HepG2 (cell line): ENCODE measurements around the gene DLG2.

Experiments used
- ARNT ChIP-seq: fragments of 450-650 bp; IDR thresholded peaks from 2 replicates; pipeline ENCODE4 v1.6.1; 2017
- CBX2 ChIP-seq, 2 experiments: fragments of 200-600 bp in 1 of 2; sonication (generic); formaldehyde crosslinking in 1 of 2; IDR thresholded peaks; 2 replicates each; pipeline versions ENCODE4 v1.7.0 to v1.8.1; 2018 to 2022; ENCODE audit warnings: low read depth in 2 of 2, low read length in 1 of 2, mild to moderate bottlenecking in 1 of 2, missing genetic modification reagents in 1 of 2
- CHD2 ChIP-seq: IDR thresholded peaks from 2 replicates; pipeline ENCODE4 v1.6.1; 2011; ENCODE audit warnings: low read depth, low read length, improper control_type of control experiment
- FOXP1 ChIP-seq, 2 experiments: fragments of 450-650 bp in 1 of 2; IDR thresholded peaks; 2 replicates each; pipeline ENCODE4 v1.6.1; 2017 to 2018; ENCODE audit warnings: antibody characterized with exemption in 1 of 2
- MEIS2 ChIP-seq: sonication (generic); formaldehyde crosslinking; IDR thresholded peaks from 2 replicates; pipeline ENCODE4 v1.9.0; 2021; ENCODE audit warnings: mild to moderate bottlenecking, missing genetic modification reagents
- NR2C2 ChIP-seq: sonication (generic); formaldehyde crosslinking; IDR thresholded peaks from 2 replicates; pipeline ENCODE4 v1.4.0; 2020; ENCODE audit warnings: missing genetic modification reagents, mild to moderate bottlenecking, moderate library complexity, borderline replicate concordance

GRCh38 chr11:84396521-84396920 lies 1230.6 kb downstream of the DLG2 start:
- TF ChIP-seq ARNT, result no peak
- TF ChIP-seq FOXP1 (IDR thresholded peaks at IDR 0.05), result no peak
- no peak for TF ChIP-seq FOXP1 (CRISPR knock-in tag; IDR thresholded peaks at IDR 0.05)
- TF ChIP-seq CBX2 (IDR thresholded peaks at IDR 0.05; ENCODE audit: low read depth, low read length), result no peak
- TF ChIP-seq CBX2 (CRISPR knock-in tag; IDR thresholded peaks at IDR 0.05; ENCODE audit: low read depth), result no peak
- TF ChIP-seq MEIS2 (CRISPR knock-in tag), result no peak
- no peak for TF ChIP-seq CHD2
- TF ChIP-seq NR2C2 (CRISPR knock-in tag), result no peak
